ENCODE data around the gene ZNF687.
A peak's percentile ranks its signal among the peaks of the same experiment; 100 is the strongest.

ZNF687 gene

GRCh38 chr1:151281225-151281968 lies 702 bp upstream of the ZNF687 start:
- H3K79me2 ChIP-seq (ENCODE audit: control insufficient read depth, low read length), result peaks cover 40% of the 10 kb centered on the region
- peaks cover 27% of the 10 kb centered on the region for H3K36me3 ChIP-seq (ENCODE audit: control insufficient read depth, low read length)
- 0 out of 2 replicates have a peak, but pooled peaks cover 6% of the 10 kb centered on the region for H3F3A ChIP-seq (ENCODE audit: control insufficient read depth, insufficient read depth)
- no peaks in the 10 kb centered on the region for H3K27me3 ChIP-seq (ENCODE audit: control insufficient read depth, low read length)
- H3K9me2 ChIP-seq (replicated peaks; ENCODE audit: control insufficient read depth, low read length), result no peaks in the 10 kb centered on the region
- peak overlapping the region; percentile 87 for H3K4me2 ChIP-seq (ENCODE audit: low read length)
- no peaks in the 10 kb centered on the region for H3K9me3 ChIP-seq (ENCODE audit: control insufficient read depth, insufficient read depth, low read length)
- peaks cover 37% of the 10 kb centered on the region for H3K4me1 ChIP-seq (ENCODE audit: control insufficient read depth, low read length)
- TF ChIP-seq EZH2phosphoT487 (IDR thresholded peaks at IDR 0.05; ENCODE audit: borderline replicate concordance, low read length) (no peak), CTCF (IDR thresholded peaks at IDR 0.05; ENCODE audit: low read depth, low read length, poor library complexity, severe bottlenecking) (no peak)
- peak overlapping the region; percentile 95 for H3K4me3 ChIP-seq (ENCODE audit: low read length)
- H4K20me1 ChIP-seq (ENCODE audit: control insufficient read depth, insufficient read depth, low read depth, low read length), result no peaks in the 10 kb centered on the region
- peak overlapping the region; percentile 92 for H3K27ac ChIP-seq (ENCODE audit: low read depth, low read length)

GRCh38 chr1:151282883-151283725 lies 1.0 kb downstream of the ZNF687 start:
- Histone ChIP-seq H3K79me2 (ENCODE audit: control insufficient read depth, low read length) (peaks cover 54% of the 10 kb centered on the region), H3F3A (ENCODE audit: control insufficient read depth, insufficient read depth) (0 out of 2 replicates have a peak, but pooled peaks cover 3% of the 10 kb centered on the region), H3K36me3 (ENCODE audit: control insufficient read depth, low read length) (peaks cover 43% of the 10 kb centered on the region), H3K9me2 (replicated peaks; ENCODE audit: control insufficient read depth, low read length) (no peaks in the 10 kb centered on the region), H3K9me3 (ENCODE audit: control insufficient read depth, insufficient read depth, low read length) (no peaks in the 10 kb centered on the region), H3K4me2 (ENCODE audit: low read length) (peak overlapping the region; percentile 87), H3K4me3 (ENCODE audit: low read length) (peak overlapping the region; percentile 95), H4K20me1 (ENCODE audit: control insufficient read depth, insufficient read depth, low read depth, low read length) (no peaks in the 10 kb centered on the region), H3K27ac (ENCODE audit: low read depth, low read length) (peak overlapping the region; percentile 92), H3K27me3 (ENCODE audit: control insufficient read depth, low read length) (no peaks in the 10 kb centered on the region), H3K4me1 (ENCODE audit: control insufficient read depth, low read length) (peaks cover 21% of the 10 kb centered on the region)
- TF ChIP-seq EZH2phosphoT487 (IDR thresholded peaks at IDR 0.05; ENCODE audit: borderline replicate concordance, low read length) (no peak), CTCF (IDR thresholded peaks at IDR 0.05; ENCODE audit: low read depth, low read length, poor library complexity, severe bottlenecking) (no peak)

DNA sequence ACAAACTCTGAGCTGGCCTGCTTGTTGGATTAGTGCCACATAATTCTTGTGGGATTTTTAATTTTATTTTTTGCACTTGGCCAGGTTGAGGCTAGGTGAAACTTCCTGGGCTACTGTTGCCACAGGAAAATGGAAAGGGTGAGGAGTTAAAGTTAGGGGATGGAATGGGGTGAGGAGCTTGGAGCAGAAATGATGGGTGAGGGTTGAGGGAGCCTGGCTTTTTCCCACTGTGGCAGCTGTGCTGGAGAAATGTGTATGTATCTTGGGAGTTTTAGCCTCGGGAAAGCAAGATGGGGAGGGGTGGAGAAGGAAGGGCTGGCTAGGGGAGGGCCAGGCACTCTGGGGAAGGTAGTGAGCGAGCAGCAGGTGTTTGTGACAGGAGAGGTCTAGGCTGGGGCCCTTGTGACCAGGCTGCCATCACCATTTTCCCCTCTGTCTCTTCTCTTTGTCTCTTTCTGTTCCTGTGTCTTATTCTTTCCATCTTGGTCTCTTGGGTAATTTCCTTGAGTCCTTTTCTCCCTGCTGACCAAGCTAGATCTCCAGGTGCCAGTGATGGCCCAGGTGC lies 2.0 kb downstream of the ZNF687 start:
- Histone ChIP-seq H3K9me2 (replicated peaks; ENCODE audit: control insufficient read depth, low read length) (no peaks in the 10 kb centered on the region), H3K4me2 (ENCODE audit: low read length) (peak overlapping the region; percentile 87), H3K27ac (ENCODE audit: low read depth, low read length) (no peak overlapping the region), H3K4me3 (ENCODE audit: low read length) (peak overlapping the region; percentile 95; the same call in 1 of the 2 replicates), H3K36me3 (ENCODE audit: control insufficient read depth, low read length) (peaks cover 53% of the 10 kb centered on the region), H4K20me1 (ENCODE audit: control insufficient read depth, insufficient read depth, low read depth, low read length) (no peaks in the 10 kb centered on the region), H3F3A (ENCODE audit: control insufficient read depth, insufficient read depth) (0 out of 2 replicates have a peak, but pooled peaks cover 3% of the 10 kb centered on the region), H3K9me3 (ENCODE audit: control insufficient read depth, insufficient read depth, low read length) (no peaks in the 10 kb centered on the region), H3K79me2 (ENCODE audit: control insufficient read depth, low read length) (peaks cover 57% of the 10 kb centered on the region), H3K4me1 (ENCODE audit: control insufficient read depth, low read length) (peaks cover 21% of the 10 kb centered on the region), H3K27me3 (ENCODE audit: control insufficient read depth, low read length) (no peaks in the 10 kb centered on the region)
- no peak for TF ChIP-seq CTCF (IDR thresholded peaks at IDR 0.05; ENCODE audit: low read depth, low read length, poor library complexity, severe bottlenecking)
- TF ChIP-seq EZH2phosphoT487 (IDR thresholded peaks at IDR 0.05; ENCODE audit: borderline replicate concordance, low read length), result no peak

All from DOHH2 (cell line).